GM19193 (cell line): Measurements from ENCODE around the gene TVP23A.

Source experiments
- POLR2A ChIP-seq: IDR thresholded peaks from 4 replicates; pipeline ENCODE4 v1.6.1; 2011; ENCODE audit not compliant: insufficient read depth, insufficient read length; ENCODE audit errors: extremely low read depth

TVP23A gene

GRCh38 chr16:10847176-10847575 is 28.6 kb upstream of the TVP23A start:
- no peak for TF ChIP-seq POLR2A

DNA sequence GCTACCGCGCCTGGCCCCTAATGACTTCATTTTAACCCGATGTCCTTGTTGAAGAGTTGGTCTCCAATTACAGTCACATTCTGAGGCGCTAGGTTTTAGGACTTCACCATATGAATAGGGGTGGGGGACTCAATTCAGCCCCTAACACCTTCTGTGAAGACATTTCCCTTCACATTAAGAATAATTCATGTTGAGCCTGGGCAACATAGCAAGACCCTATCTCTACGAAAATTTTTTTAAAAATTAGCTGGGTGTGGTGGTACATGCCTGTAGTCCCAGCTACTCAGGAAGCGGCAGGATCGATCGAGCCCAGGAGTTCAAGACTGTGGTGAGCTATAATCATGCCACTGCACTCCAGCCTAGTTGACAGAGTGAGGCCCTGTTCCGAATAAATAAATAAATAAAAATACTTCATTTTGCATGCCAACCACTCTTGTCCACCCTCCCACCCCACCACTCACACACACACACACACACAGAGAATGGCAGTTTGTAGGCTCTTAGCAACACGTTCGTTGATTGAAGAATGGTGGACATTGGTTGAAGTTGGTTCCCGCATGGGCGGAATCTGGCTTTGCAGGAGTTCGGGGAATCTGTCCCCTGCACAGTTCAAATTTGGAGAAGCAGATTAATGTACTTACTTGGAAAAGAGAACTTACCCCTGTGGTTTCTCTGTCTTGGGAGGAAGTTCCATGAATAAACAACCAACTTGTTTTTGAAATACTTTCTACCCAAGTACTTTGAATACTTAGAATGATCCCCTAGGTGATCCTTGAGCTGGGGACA is 27.8 kb upstream of the TVP23A start:
- no peak for TF ChIP-seq POLR2A

- no peak for TF ChIP-seq POLR2A
These were observed 22.1 kb upstream of the TVP23A start for GRCh38 chr16:10840703-10841102.

- no peak for TF ChIP-seq POLR2A
These were observed 20.7 kb upstream of the TVP23A start for GRCh38 chr16:10839279-10839666.

GRCh38 chr16:10838621-10839278 is 20.2 kb upstream of the TVP23A start:
- TF ChIP-seq POLR2A: no peak

- no peak for TF ChIP-seq POLR2A
These were observed 17.7 kb upstream of the TVP23A start for GRCh38 chr16:10836174-10836853.

DNA sequence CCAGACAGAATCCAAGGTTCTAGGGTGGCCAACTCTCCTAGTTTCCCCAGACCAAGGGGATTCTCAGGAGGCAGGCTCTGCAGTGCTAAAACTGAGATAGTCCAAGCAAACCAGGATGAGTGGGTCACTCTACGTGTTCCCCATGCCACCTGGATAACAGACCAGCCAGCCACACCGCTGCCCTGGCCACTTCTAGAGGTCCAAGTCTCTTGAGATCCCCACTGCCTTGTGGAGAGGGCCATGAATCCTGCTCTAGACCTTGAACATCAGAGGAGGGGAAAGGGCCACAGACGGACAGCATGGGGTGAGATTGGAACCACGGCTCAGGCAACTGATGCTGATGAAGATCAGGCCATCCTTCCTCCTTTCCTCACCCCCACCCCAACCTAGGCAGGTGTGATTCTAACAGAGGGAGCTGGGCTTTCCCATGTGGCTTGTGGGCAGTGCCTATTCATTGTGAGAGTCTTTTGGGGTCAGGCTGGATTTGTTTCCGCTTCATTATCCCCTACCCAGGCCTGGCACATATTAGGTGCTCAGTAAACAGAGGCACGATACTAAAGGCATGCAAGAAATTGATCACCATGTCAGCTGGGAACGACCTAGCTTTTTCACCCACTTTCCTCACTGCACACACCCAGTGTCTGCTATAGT is 16.8 kb upstream of the TVP23A start:
- no peak for TF ChIP-seq POLR2A

DNA sequence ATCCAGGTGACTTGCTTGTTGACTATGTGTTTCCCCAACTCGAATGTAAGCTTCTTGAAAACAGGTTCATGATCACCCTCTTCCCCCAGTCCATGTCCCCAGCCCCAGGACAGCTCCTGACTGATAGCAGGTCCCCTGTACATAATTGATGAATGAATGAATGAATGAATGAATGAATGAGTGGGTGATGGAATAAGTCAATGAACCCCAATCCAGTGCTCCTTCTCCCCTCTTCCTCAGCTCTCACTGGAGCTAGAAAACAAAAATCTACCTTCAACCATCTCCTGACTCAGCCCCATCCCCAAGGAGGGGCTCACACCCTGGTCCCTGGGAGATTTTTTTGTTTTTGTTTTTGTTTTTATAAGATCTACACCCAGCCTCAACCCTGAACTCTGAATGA is 16.2 kb upstream of the TVP23A start:
- TF ChIP-seq POLR2A: no peak

DNA sequence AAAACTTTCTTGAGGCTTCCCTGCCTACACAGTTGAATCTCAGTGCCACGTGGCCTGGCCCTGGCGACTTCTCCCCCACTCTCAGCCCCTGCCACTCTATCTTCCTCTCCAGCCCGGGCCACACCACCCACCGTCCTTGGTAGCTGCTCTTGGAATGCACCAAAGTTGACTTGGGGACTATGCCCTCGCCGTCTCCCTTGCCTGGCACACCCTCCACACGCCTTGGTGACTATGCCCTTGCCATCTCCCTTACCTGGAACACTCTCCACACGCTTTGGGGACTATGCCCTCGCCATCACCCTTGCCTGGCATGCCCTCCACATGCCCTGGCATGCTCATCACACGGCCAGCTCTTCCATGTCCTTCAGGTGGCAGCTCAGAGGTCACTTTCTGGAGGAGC is 15.5 kb upstream of the TVP23A start:
- no peak for TF ChIP-seq POLR2A

GRCh38 chr16:10833271-10833670 is 14.7 kb upstream of the TVP23A start:
- TF ChIP-seq POLR2A: no peak

DNA sequence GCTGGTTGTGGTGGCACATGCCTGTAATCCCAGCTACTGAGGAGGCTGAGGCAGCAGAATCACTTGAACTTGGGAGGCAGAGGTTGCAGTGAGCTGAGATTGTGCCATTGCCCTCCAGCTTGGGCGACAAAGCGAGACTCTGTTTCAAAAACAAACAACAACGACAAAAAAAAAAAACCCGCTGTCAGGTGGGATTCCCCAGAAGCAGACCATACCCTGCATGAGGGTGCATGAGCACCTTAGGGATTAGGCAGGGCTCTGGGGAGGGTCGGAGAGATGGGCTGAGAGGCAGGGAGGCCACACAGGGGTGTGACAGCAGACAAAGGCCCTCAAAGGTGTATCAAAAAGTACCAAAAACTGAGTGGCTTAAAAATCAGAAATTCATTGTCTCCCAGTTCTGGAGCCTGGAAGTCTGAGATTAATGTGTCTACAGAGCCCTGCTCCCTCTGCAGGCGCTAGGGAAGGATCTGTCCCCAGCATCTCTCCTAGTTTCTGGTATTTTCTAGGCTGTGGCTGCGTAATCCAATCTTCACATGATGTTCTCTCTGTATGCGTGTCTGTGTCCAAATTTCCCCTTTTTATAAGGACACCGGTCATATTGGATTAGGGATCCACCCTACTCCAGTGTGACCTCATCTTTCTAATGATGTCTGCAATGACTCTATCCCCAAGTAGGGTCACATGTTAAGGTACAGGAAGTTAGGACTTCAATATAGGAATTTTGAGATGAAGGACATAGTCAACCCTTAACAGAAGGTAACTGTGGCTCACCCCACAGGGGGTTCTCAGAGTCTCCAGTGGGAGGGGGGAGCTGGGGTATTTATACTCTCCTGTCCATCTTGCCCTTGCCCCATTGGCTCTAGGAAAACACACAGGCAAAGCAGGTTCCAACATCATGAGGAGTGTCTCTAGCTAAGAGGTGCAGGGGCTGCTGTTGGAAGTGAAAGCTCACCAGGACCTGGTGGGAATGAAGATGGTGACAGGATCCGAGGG is 13.6 kb upstream of the TVP23A start:
- TF ChIP-seq POLR2A: no peak

GRCh38 chr16:10828851-10829366 is 10.3 kb upstream of the TVP23A start:
- no peak for TF ChIP-seq POLR2A

DNA sequence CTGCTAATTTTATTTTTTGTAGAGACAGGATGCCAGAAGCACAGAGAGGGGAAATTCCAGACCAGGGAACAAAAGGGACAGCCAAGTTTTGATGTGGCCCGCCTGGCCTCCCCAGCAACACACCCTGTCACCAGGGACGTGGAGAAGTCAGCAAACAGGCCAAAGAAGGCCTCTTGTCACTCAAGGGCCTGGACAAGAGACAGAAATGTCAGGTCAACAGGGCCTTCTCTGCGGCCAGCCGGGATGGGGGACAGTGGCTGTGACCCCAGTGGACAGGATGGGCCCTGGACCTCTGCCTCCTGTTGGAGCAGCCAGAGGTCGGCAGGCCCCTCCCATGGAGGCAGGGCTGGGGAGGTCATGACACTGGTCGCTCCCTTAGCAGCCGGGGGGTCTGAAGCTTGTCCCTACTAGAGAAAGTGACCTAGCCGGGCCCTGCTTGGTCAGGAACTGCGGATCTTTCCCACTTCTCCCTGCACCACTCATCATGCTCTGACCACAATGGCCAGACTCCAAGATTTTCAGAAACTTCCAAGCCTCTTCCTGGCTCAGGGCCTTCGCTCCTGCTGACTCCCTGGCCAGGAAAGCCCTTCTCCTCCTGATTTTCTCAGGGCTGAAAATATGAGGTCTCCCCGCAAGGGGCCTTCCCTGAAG is 9.2 kb upstream of the TVP23A start:
- TF ChIP-seq POLR2A: no peak
